ENCODE measurements around the gene ATG14. TPM values are rescaled to one million over a fixed set of nuclear protein-coding genes. Genes with fewer than 3 reads are reported as not detected.

Gene ATG14
- total and polyA plus RNA-seq, 2 of the 13 experiments (the other 11 are each of a cell fraction or from before 2014, with no cell fraction given), result 7.2 to 9.1 TPM

GRCh38 chr14:55381040-55381439, 30.6 kb downstream of the ATG14 start (continued):
- TF ChIP-seq MXD3 (CRISPR knock-in tag; IDR thresholded peaks at IDR 0.05), result no peak
- TF ChIP-seq NCOR1 (IDR thresholded peaks at IDR 0.05; ENCODE audit: borderline replicate concordance, low read length), result no peak
- TF ChIP-seq SMAD9 (CRISPR knock-in tag; IDR thresholded peaks at IDR 0.05), result no peak
- TF ChIP-seq ATF7 (IDR thresholded peaks at IDR 0.05), result no peak
- 0 out of 2 replicates have a peak, but pooled peaks have one; percentile 26 for TF ChIP-seq ATF7 (CRISPR knock-in tag; IDR thresholded peaks at IDR 0.05)
- no peak for TF ChIP-seq ATAD3A (CRISPR knock-in tag; IDR thresholded peaks at IDR 0.05)
- no peak for TF ChIP-seq CBX2 (IDR thresholded peaks at IDR 0.05; ENCODE audit: low read depth, low read length)
- TF ChIP-seq CBX2 (CRISPR knock-in tag; IDR thresholded peaks at IDR 0.05; ENCODE audit: low read depth), result no peak
- TF ChIP-seq MLX (CRISPR knock-in tag; IDR thresholded peaks at IDR 0.05), result no peak

- H3K9ac ChIP-seq (ENCODE audit: insufficient read depth, low read depth, low read length), result no peak overlapping the region
- TF ChIP-seq NBN (conservative IDR thresholded peaks at IDR 0.05) (no peak), ZNF781 (CRISPR knock-in tag; IDR thresholded peaks at IDR 0.05; ENCODE audit: borderline replicate concordance, not compliant biosample characterization) (no peak), YEATS4 (CRISPR knock-in tag; IDR thresholded peaks at IDR 0.05; ENCODE audit: borderline replicate concordance) (no peak)
- intact Hi-C loops (cut with micrococcal nuclease; ENCODE audit: unreplicated experiment), result no loop called here
- H4K20me1 ChIP-seq (ENCODE audit: insufficient read depth, low read length), result no peaks in the 10 kb centered on the region
- no peaks in the 10 kb centered on the region for H3K79me2 ChIP-seq (ENCODE audit: insufficient read depth, low read length)
- H3K4me3 ChIP-seq (replicated peaks in 1 of 3; ENCODE audit: insufficient read depth in 1 of 3, low read depth in 2 of 3, low read length in 3 of 3), result no peak overlapping the region
- H2AFZ ChIP-seq (ENCODE audit: low read length), result no peak overlapping the region
- BruUV-seq (replicated peaks), result no TSS peak
- H3K4me2 ChIP-seq (ENCODE audit: low read depth, low read length), result no peak overlapping the region
- peaks cover 11 to 32% of the 10 kb centered on the region in 2 experiments for H3K36me3 ChIP-seq (replicated peaks in 1 of 2; ENCODE audit: control insufficient read depth in 1 of 2, insufficient read depth in 2 of 2, low read length in 2 of 2)
- no peaks in the 10 kb centered on the region for H3K27me3 ChIP-seq (ENCODE audit: control insufficient read depth in 1 of 2, insufficient read depth in 2 of 2, low read length in 2 of 2)
- H3K9me3 ChIP-seq (ENCODE audit: low read length), result no peaks in the 10 kb centered on the region
- WGBS (ENCODE audit: low lambda C conversion rate), result 95% methylated on average over 5 of the region's 5 CpGs
- H3K4me1 ChIP-seq (ENCODE audit: insufficient read depth, low read length), result peaks cover 14% of the 10 kb centered on the region
- FAIRE-seq, result no peak
- DNase-seq (ENCODE audit: low spot score), result no peak
- no peak overlapping the region for H3K27ac ChIP-seq (ENCODE audit: extremely low read length, insufficient read depth, low read length)
- CTCF ChIA-PET (ENCODE audit: low intra/inter-chr PET ratio, low total read pairs), result no interaction called here
- in situ Hi-C loops (cut with HindIII; ENCODE audit: extremely low pct_ligation_motif_present, low pct_unique_long_range_greater_than_20kb), result no loop called here
- POLR2A ChIA-PET, result no interaction called here
- no peak for ATAC-seq
Measured at GRCh38 chr14:55377236-55377635, 34.4 kb downstream of the ATG14 start.

Data from HepG2 (cell line).